ENCODE data around the gene OR14I1.

GRCh38 chr1:248751142-248751541 is 48.6 kb upstream of the OR14I1 start:
- TF ChIP-seq POLR2AphosphoS5 (IDR thresholded peaks at IDR 0.05) (no peak), CTCF (IDR thresholded peaks at IDR 0.05) (no peak)

Data from suprapubic skin (tissue), 3 donors.